Right ventricle myocardium inferior (tissue), 1 donor: ENCODE data around the gene DBT. TPM values are rescaled to one million over a fixed set of nuclear protein-coding genes. Genes with fewer than 3 reads are reported as not detected.

Source experiments
- ATAC-seq: fragments of 200-7000 bp; cut with Tn5 transposase; one replicate; pipeline ENCODE4 v1.9.1; 2020; ENCODE audit warnings: mild to moderate bottlenecking, moderate library complexity
- DNase-seq: peaks from one replicate; pipeline ENCODE4 v3.0.0; 2021; ENCODE audit errors: missing footprints
- intact Hi-C: fragments of 100-400 bp; cut with DNase I; formaldehyde crosslinking; loops from one replicate; pipeline ENCODE4 v1.11.0; 2022
- microRNA-seq: library from miRNA; unstranded; fragments of <30 nt; microRNA quantifications from one replicate; pipeline ENCODE4 v1.2.0, GENCODE V29; 2020
- total RNA-seq: library from RNA; stranded (reverse); fragmentation: NEBNext Ultra II Directional; extraction: Animal tissue kit (Norgen Biotek cat#: 25700); gene quantifications from one replicate; pipeline ENCODE4 v1.2.1, GENCODE V29; 2021
- donor health status: DM: no; HTN: yes; CAD: no; lungs with severe emphysema.

DBT gene
- total RNA-seq, 1 donor from 2014 or later: 30.6 TPM

GRCh38 chr1:100146958-100147357, 102.7 kb downstream of the DBT start:
- ATAC-seq: no peak
- intact Hi-C loops: no loop called here

GRCh38 chr1:100145116-100145515, 104.5 kb downstream of the DBT start:
- intact Hi-C loops: no loop called here
- DNase-seq: no peak
- ATAC-seq: no peak

More at GRCh38 chr1:100146958-100147357, 102.7 kb downstream of the DBT start:
- DNase-seq: no peak

- intact Hi-C loops: loop anchor here (5.0 kb wide), 1 partner anchor 255 kb away; no protein-coding TSS in a partner anchor
- no peak for DNase-seq
- ATAC-seq: no peak
Measured at GRCh38 chr1:100142343-100142742, 107.3 kb downstream of the DBT start.

- DNase-seq (no peak), ATAC-seq (no peak)
- intact Hi-C loops: loop anchor here (5.0 kb wide), 1 partner anchor 254 kb away; no protein-coding TSS in a partner anchor
Measured at GRCh38 chr1:100141192-100141591, 108.4 kb downstream of the DBT start.

- no peak for DNase-seq
- no peak for ATAC-seq
- intact Hi-C loops: loop anchor here (10.0 kb wide), 2 partner anchors 223 to 757 kb away; partner anchors contain the start of genes EXTL2 and SLC30A7
Measured at GRCh38 chr1:100137602-100138001, 112.0 kb downstream of the DBT start.

Small RNA genes lying within 50 kb of the gene (microRNA-seq; reads per million reads assigned to microRNA genes)
- not detected for gene MIR553

Other genes starting within 250 kb of the DBT start
- gene SASS6, start 116.9 kb downstream of the DBT start, total RNA-seq: 2.2 TPM
- 6.6 TPM for gene TRMT13, start 116.7 kb downstream of the DBT start, total RNA-seq
- 155 TPM for gene LRRC39, start 71.6 kb downstream of the DBT start, total RNA-seq
- 46.2 TPM for gene RTCA, start 16.4 kb upstream of the DBT start, total RNA-seq
- gene CDC14A, start 102.7 kb upstream of the DBT start, total RNA-seq: 2.7 TPM